SU-DHL-6 (cell line): ENCODE data around the gene FN1.

Experiments used
- H2AFZ ChIP-seq: fragments of 200-600 bp; sonication (generic); 2 replicates; pipeline ENCODE4 v1.6.1; 2014; ENCODE audit warnings: low read depth, mild to moderate bottlenecking, moderate library complexity, mixed read lengths, antibody characterized with exemption, low read length; ENCODE audit not compliant: severe bottlenecking
- H3F3A ChIP-seq: fragments of 200-600 bp; shearing (Covaris generic); 2 replicates; pipeline ENCODE4 v1.6.0; 2016; ENCODE audit warnings: antibody characterized with exemption, mild to moderate bottlenecking; ENCODE audit not compliant: insufficient read depth
- H3K27ac ChIP-seq: fragments of 200-600 bp; sonication (generic); 2 replicates; pipeline ENCODE4 v1.5.1; 2016; ENCODE audit warnings: low read depth, mild to moderate bottlenecking, low read length, moderate library complexity, mixed read lengths
- H3K27me3 ChIP-seq: fragments of 200-600 bp; sonication (generic), shearing (Covaris generic); 2 replicates; pipeline ENCODE4 v1.6.0; 2014; ENCODE audit warnings: mild to moderate bottlenecking, low read length
- H3K36me3 ChIP-seq: fragments of 200-600 bp; sonication (generic); 2 replicates; pipeline ENCODE4 v1.6.1; 2014; ENCODE audit warnings: mild to moderate bottlenecking, low read length, mixed read lengths
- H3K4me2 ChIP-seq: fragments of 300-600, 200-600 bp; shearing (Covaris generic), sonication (generic); 2 replicates; pipeline ENCODE4 v1.6.0; 2014; ENCODE audit warnings: low read length, low read depth, mild to moderate bottlenecking; ENCODE audit not compliant: poor library complexity, severe bottlenecking
- H3K4me3 ChIP-seq: fragments of 200-600 bp; sonication (generic); 2 replicates; pipeline ENCODE4 v1.5.1; 2014; ENCODE audit warnings: antibody characterized with exemption, low read length, mild to moderate bottlenecking, mixed read lengths; ENCODE audit not compliant: insufficient read depth, poor library complexity, severe bottlenecking
- H3K79me2 ChIP-seq: fragments of 200-600 bp; sonication (generic); 2 replicates; pipeline ENCODE4 v1.6.1; 2014; ENCODE audit warnings: mild to moderate bottlenecking, low read length, moderate library complexity; ENCODE audit not compliant: insufficient read depth
- H3K9ac ChIP-seq: fragments of 200-600 bp; sonication (generic); 2 replicates; pipeline ENCODE4 v1.7.0; 2014; ENCODE audit warnings: mild to moderate bottlenecking, low read length
- H3K9me2 ChIP-seq: fragments of 200-600 bp; sonication (generic); replicated peaks from 2 replicates; pipeline ENCODE4 v1.6.1; 2014; ENCODE audit warnings: low read length; ENCODE audit not compliant: insufficient read depth
- H3K9me3 ChIP-seq: fragments of 200-600 bp; sonication (generic); 2 replicates; pipeline ENCODE4 v1.6.1; 2014; ENCODE audit warnings: low read length, mixed read lengths; ENCODE audit not compliant: insufficient read depth
- H4K20me1 ChIP-seq: fragments of 200-600 bp; sonication (generic); 2 replicates; pipeline ENCODE4 v1.6.1; 2014; ENCODE audit warnings: low read depth, mild to moderate bottlenecking, antibody characterized with exemption, low read length, moderate library complexity, mixed read lengths
- EZH2phosphoT487 ChIP-seq: fragments of 200-600 bp; sonication (generic), shearing (Covaris generic); conservative IDR thresholded peaks from 2 replicates; pipeline ENCODE4 v1.6.1; 2018; ENCODE audit warnings: mild to moderate bottlenecking, antibody characterized with exemption, low read length, moderate library complexity, mixed read lengths
- TF ChIP-seq, protein P1 (sequence below): fragments of 200-600 bp; sonication (generic); IDR thresholded peaks from one replicate; pipeline ENCODE4 v1.5.1; 2017; ENCODE audit warnings: antibody characterized with exemption, mild to moderate bottlenecking, low read length, moderate library complexity; ENCODE audit not compliant: insufficient read depth, poor library complexity, severe bottlenecking

Gene FN1

GRCh38 chr2:215316336-215316735 lies 119.5 kb downstream of the FN1 start:
- no peak overlapping the region for H3K27ac ChIP-seq
- no peak overlapping the region for H3K9ac ChIP-seq
- H3K4me3 ChIP-seq: no peak overlapping the region
- peaks cover 45% of the 10 kb centered on the region for H3K36me3 ChIP-seq
- no peaks in the 10 kb centered on the region for H3K9me2 ChIP-seq
- no peaks in the 10 kb centered on the region for H3K9me3 ChIP-seq
- H3F3A ChIP-seq: peaks cover 3% of the 10 kb centered on the region; the same call in 1 of the 2 replicates
- H4K20me1 ChIP-seq: no peaks in the 10 kb centered on the region; the same call in 1 of the 2 replicates
- peaks cover 87% of the 10 kb centered on the region for H3K79me2 ChIP-seq
- H3K27me3 ChIP-seq: no peaks in the 10 kb centered on the region
- TF ChIP-seq, protein P1, sequence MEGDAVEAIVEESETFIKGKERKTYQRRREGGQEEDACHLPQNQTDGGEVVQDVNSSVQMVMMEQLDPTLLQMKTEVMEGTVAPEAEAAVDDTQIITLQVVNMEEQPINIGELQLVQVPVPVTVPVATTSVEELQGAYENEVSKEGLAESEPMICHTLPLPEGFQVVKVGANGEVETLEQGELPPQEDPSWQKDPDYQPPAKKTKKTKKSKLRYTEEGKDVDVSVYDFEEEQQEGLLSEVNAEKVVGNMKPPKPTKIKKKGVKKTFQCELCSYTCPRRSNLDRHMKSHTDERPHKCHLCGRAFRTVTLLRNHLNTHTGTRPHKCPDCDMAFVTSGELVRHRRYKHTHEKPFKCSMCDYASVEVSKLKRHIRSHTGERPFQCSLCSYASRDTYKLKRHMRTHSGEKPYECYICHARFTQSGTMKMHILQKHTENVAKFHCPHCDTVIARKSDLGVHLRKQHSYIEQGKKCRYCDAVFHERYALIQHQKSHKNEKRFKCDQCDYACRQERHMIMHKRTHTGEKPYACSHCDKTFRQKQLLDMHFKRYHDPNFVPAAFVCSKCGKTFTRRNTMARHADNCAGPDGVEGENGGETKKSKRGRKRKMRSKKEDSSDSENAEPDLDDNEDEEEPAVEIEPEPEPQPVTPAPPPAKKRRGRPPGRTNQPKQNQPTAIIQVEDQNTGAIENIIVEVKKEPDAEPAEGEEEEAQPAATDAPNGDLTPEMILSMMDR: no peak
- TF ChIP-seq EZH2phosphoT487: no peak
- no peak overlapping the region for H3K4me2 ChIP-seq
- no peak overlapping the region for H2AFZ ChIP-seq

- no peaks in the 10 kb centered on the region for H3K9me3 ChIP-seq
- no peaks in the 10 kb centered on the region for H3K9me2 ChIP-seq
- H3K27me3 ChIP-seq: no peaks in the 10 kb centered on the region
- peaks cover 78% of the 10 kb centered on the region for H3K79me2 ChIP-seq
- H3K4me3 ChIP-seq: no peak overlapping the region
- H3K4me2 ChIP-seq: no peak overlapping the region
- H3K9ac ChIP-seq: no peak overlapping the region
- TF ChIP-seq EZH2phosphoT487: no peak
- TF ChIP-seq, protein P1: no peak
- no peak overlapping the region for H2AFZ ChIP-seq
- peaks cover 3% of the 10 kb centered on the region; the same call in 1 of the 2 replicates for H3F3A ChIP-seq
- H4K20me1 ChIP-seq: no peaks in the 10 kb centered on the region
- H3K27ac ChIP-seq: no peak overlapping the region
- peaks cover 40% of the 10 kb centered on the region for H3K36me3 ChIP-seq
Observed at GRCh38 chr2:215315301-215315700, 120.6 kb downstream of the FN1 start.

DNA sequence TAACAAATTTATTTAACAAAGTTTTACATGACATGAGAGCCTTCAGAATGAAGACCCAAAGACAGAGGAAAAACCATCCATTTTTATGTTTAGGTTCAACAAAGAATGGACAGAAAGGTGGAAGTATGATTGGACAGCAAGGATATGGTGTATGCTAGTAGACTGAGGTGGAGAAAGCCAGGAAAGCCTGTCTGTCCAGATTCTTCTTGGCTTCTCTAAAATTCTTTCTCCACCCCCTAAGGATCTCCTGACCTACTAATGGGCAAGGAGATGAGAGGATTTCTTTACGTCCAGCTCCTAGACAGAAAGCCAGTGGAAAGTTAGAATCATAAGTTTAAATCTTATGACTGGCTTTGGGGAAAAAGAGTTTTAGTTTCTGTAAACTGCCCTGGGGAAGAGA lies 121.0 kb downstream of the FN1 start:
- H3K4me3 ChIP-seq: no peak overlapping the region
- peaks cover 74% of the 10 kb centered on the region for H3K79me2 ChIP-seq
- no peak overlapping the region for H3K9ac ChIP-seq
- H3K36me3 ChIP-seq: peaks cover 36% of the 10 kb centered on the region
- H2AFZ ChIP-seq: no peak overlapping the region
- TF ChIP-seq, protein P1: no peak
- no peak for TF ChIP-seq EZH2phosphoT487
- peaks cover 3% of the 10 kb centered on the region; the same call in 1 of the 2 replicates for H3F3A ChIP-seq
- H3K27ac ChIP-seq: no peak overlapping the region
- H3K9me2 ChIP-seq: no peaks in the 10 kb centered on the region
- no peaks in the 10 kb centered on the region for H4K20me1 ChIP-seq
- H3K27me3 ChIP-seq: no peaks in the 10 kb centered on the region
- no peaks in the 10 kb centered on the region for H3K9me3 ChIP-seq
- no peak overlapping the region for H3K4me2 ChIP-seq
